HL-60/S4 treated with phorbol 12-myristate 13-acetate at 8.2 ng/mL for 4 days and 3 days (cell line): ENCODE measurements around the gene BBS12.

Experiments used
- in situ Hi-C: fragments of 300-500 bp; cut with MboI; formaldehyde crosslinking; loops from 2 replicates; pipeline ENCODE4 v1.15.0; 2022; ENCODE audit warnings: low sequenced_read_pairs

Gene BBS12

DNA sequence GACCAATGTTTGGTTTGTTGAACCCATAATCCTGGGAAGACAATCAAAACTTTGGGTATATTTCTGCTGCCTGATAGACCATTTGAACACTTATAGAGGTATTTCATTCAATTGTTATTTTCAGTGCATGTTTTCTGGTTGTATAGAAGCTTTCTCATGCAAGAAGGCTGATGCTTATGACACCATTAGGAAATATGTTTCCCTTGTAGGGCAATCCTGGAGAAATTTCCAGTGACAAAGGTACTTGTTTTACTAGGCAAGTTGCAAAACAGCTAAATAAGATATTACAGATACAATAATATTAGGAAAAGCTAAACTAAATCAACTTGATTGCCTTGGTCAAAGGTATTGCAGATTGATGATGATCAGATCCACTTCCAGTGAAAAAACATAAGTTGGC, 61.3 kb downstream of the BBS12 start:
- in situ Hi-C loops = no loop called here
